ENCODE measurements around the gene HS3ST2. TPM values are rescaled to one million over a fixed set of nuclear protein-coding genes. Genes with fewer than 3 reads are reported as not detected.

Gene HS3ST2
- total and polyA plus RNA-seq, 2 of the 8 experiments (the other 6 are each of a cell fraction or from before 2014, with no cell fraction given), result 1.7 to 3.7 TPM

DNA sequence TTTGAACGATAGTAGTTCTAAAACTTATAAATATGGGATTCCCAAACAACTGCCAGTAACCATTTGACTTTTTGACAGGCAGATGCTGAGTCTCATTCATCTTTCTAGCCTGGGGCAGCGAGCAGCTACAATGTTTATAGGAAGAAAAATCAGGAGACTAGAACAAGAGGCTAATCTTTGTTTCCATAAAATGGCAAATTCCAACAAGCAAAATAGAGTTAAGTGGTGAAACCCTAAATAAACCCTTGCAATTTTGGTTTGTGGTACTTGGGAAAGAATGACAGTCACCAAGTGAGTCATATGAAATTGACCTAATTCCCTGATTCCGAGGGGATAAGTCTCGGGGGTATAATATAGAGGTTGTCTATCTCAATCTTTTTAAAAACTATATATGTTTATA lies 27.3 kb upstream of the HS3ST2 start:
- Histone ChIP-seq H3K36me3 (ENCODE audit: control insufficient read depth in 2 of 4, insufficient read depth in 4 of 4, low read length in 3 of 4) (no peaks in the 10 kb centered on the region), H3K23me2 (ENCODE audit: low read depth, low read length) (no peaks in the 10 kb centered on the region), H3K4me1 (replicated peaks in 1 of 4; ENCODE audit: control insufficient read depth in 3 of 4, insufficient read depth in 4 of 4, low read length in 3 of 4) (peaks cover 0 to 6% (median 5%) of the 10 kb centered on the region in 4 experiments; a peak in 3 of 7 replicates), H3K9me3 (ENCODE audit: insufficient read depth in 2 of 2, low read depth in 1 of 2, low read length in 1 of 2) (no peaks in the 10 kb centered on the region), H4K20me1 (replicated peaks in 1 of 2; ENCODE audit: control insufficient read depth in 1 of 2, insufficient read depth in 2 of 2, low read length in 2 of 2) (no peaks in the 10 kb centered on the region), H3K56ac (replicated peaks; ENCODE audit: insufficient read length, low read depth, low read length) (no peak overlapping the region), H3K4ac (replicated peaks; ENCODE audit: insufficient read length, low read depth, low read length) (no peak overlapping the region), H2BK12ac (ENCODE audit: low read depth, low read length) (no peak overlapping the region), H2BK15ac (ENCODE audit: low read length) (no peak overlapping the region), H3K14ac (ENCODE audit: insufficient read length) (no peak overlapping the region), H3K4me3 (ENCODE audit: extremely low read depth in 1 of 4, insufficient read depth in 2 of 4, low read depth in 3 of 4, low read length in 4 of 4) (no peak overlapping the region), H3K4me2 (ENCODE audit: insufficient read depth in 1 of 2, low read depth in 2 of 2, low read length in 2 of 2) (no peak overlapping the region), H4K8ac (ENCODE audit: extremely low read depth, insufficient read depth, low read length) (no peak overlapping the region), H2BK120ac (replicated peaks; ENCODE audit: low read depth, low read length) (no peak overlapping the region), H3K27ac (ENCODE audit: low read depth, low read length) (no peak overlapping the region), H2BK5ac (ENCODE audit: low read depth, low read length) (no peak overlapping the region), H3K9ac (replicated peaks in 1 of 4; ENCODE audit: extremely low read depth in 1 of 4, low read depth in 3 of 4, low read length in 3 of 4) (no peak overlapping the region), H4K91ac (replicated peaks; ENCODE audit: insufficient read length, low read length) (no peak overlapping the region), H4K5ac (ENCODE audit: insufficient read length, low read depth, low read length) (no peak overlapping the region), H2BK20ac (ENCODE audit: low read length) (no peak overlapping the region), H2AK5ac (ENCODE audit: low read depth, low read length) (no peak overlapping the region), H3K27me3 (replicated peaks in 1 of 4; ENCODE audit: control insufficient read depth in 3 of 4, extremely low read depth in 1 of 4, insufficient read depth in 3 of 4, low read length in 3 of 4) (no peaks in the 10 kb centered on the region), H3K79me1 (ENCODE audit: low read depth, low read length) (no peaks in the 10 kb centered on the region), H3K18ac (ENCODE audit: extremely low read depth, low read length) (no peak overlapping the region), H2AFZ (ENCODE audit: low read length) (no peak overlapping the region), H3K23ac (ENCODE audit: insufficient read length) (no peak overlapping the region), H3K79me2 (ENCODE audit: control insufficient read depth in 1 of 2, insufficient read depth in 2 of 2, low read length in 2 of 2) (no peaks in the 10 kb centered on the region)
- ChIA-PET CTCF (ENCODE audit: partially characterized antibody) (no interaction called here), POLR2A (ENCODE audit: partially characterized antibody) (no interaction called here)
- WGBS, 2 experiments (ENCODE audit: extremely low coverage in 1 of 2, insufficient coverage in 1 of 2, insufficient read length in 1 of 2, insufficient replicate concordance in 2 of 2, low coverage in 1 of 2, low lambda C conversion rate in 2 of 2, missing lambda C conversion rate in 1 of 2), result 93% methylated on average over 4 of the region's 4 CpGs; no CpG with 5 or more reads in 1 of the 2 experiments
- TF ChIP-seq EGR1 (IDR thresholded peaks at IDR 0.05; ENCODE audit: borderline replicate concordance, low read depth, low read length) (no peak), SRF (IDR thresholded peaks at IDR 0.05; ENCODE audit: low read depth, low read length) (no peak), SIRT6 (IDR thresholded peaks at IDR 0.05; ENCODE audit: low read length) (no peak), EP300 (IDR thresholded peaks at IDR 0.05; ENCODE audit: borderline replicate concordance in 1 of 2, low read depth in 2 of 2, low read length in 2 of 2) (no peak)
- TF ChIP-seq, protein P1, sequence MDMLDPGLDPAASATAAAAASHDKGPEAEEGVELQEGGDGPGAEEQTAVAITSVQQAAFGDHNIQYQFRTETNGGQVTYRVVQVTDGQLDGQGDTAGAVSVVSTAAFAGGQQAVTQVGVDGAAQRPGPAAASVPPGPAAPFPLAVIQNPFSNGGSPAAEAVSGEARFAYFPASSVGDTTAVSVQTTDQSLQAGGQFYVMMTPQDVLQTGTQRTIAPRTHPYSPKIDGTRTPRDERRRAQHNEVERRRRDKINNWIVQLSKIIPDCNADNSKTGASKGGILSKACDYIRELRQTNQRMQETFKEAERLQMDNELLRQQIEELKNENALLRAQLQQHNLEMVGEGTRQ (IDR thresholded peaks at IDR 0.05; ENCODE audit: low read length), result no peak
- TF ChIP-seq, protein P2, sequence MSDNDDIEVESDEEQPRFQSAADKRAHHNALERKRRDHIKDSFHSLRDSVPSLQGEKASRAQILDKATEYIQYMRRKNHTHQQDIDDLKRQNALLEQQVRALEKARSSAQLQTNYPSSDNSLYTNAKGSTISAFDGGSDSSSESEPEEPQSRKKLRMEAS (IDR thresholded peaks at IDR 0.05), result no peak
- DNase-seq (ENCODE audit: low read depth in 1 of 2, low spot score in 2 of 2) (no peak), FAIRE-seq (no peak)
